Measurements from ENCODE around the gene MVK.
"Not testable (repeated sequence)": the region's sequence is repeated elsewhere in the genome, so short reads cannot be mapped to it uniquely, and the experiment has no call there.

MVK gene

DNA sequence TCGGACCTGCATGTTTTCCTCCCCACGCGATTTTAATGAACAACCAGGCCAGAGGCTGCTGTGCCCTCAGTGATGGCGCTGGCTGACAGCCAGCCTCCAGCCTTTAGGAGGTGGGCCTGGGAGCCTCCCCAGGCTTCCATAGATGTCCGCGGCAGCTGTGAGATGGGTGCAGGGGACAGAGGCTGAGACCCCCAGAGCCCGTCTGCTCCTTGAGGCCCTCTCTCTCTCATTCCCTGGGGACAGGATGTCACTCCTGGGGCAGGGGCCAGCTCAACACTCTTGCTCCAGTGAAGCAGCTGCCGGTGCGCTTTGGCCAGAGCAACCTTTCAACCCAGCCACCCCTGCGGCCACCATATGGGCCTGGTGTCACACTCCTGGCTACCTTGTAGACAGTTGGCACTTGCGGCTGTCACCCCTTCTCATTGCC, 24.8 kb downstream of the MVK start:
- Histone ChIP-seq H3K36me3 (peaks cover 0 to 40% (median 6%) of the 10 kb centered on the region in 3 donors), H3K4me1 (peaks cover 0 to 12% (median 6%) of the 10 kb centered on the region in 4 donors), H3K27ac (no peak overlapping the region), H3K4me3 (no peak overlapping the region), H3K9me3 (no peaks in the 10 kb centered on the region), H3K27me3 (peaks cover 0 to 10% of the 10 kb centered on the region in 2 donors)
- TF ChIP-seq, protein P1, sequence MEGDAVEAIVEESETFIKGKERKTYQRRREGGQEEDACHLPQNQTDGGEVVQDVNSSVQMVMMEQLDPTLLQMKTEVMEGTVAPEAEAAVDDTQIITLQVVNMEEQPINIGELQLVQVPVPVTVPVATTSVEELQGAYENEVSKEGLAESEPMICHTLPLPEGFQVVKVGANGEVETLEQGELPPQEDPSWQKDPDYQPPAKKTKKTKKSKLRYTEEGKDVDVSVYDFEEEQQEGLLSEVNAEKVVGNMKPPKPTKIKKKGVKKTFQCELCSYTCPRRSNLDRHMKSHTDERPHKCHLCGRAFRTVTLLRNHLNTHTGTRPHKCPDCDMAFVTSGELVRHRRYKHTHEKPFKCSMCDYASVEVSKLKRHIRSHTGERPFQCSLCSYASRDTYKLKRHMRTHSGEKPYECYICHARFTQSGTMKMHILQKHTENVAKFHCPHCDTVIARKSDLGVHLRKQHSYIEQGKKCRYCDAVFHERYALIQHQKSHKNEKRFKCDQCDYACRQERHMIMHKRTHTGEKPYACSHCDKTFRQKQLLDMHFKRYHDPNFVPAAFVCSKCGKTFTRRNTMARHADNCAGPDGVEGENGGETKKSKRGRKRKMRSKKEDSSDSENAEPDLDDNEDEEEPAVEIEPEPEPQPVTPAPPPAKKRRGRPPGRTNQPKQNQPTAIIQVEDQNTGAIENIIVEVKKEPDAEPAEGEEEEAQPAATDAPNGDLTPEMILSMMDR (IDR thresholded peaks at IDR 0.05), result no peak
- intact Hi-C loops (cut with DNase I; ENCODE audit: low total_unique reads), result loop anchor here (10.0 kb wide), 1 partner anchor 276 kb away; no protein-coding TSS in a partner anchor
- DNase-seq, result no peak

DNA sequence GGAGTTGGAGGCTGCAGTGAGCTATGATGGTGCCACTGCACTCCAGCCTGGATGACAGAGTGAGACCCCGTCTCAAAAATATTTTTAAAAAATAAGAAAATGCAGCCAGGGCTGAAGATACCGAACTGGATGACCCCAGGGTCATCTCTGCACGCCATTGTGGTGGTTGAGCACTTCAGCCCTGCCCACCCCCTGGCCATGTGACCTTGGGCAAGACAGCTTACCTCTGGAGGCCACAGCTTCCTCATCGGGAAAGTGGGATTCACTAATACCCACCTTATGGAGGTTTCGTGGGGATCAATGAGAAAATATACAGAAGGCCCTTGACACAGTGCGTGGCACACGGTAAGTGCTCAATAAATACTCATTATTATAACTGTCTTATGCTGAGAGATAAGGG, 25.5 kb downstream of the MVK start:
- Histone ChIP-seq H3K4me1 (peaks cover 0 to 12% (median 6%) of the 10 kb centered on the region in 4 donors), H3K36me3 (peaks cover 0 to 34% (median 6%) of the 10 kb centered on the region in 3 donors), H3K27me3 (peaks cover 0 to 16% of the 10 kb centered on the region in 2 donors), H3K9me3 (no peaks in the 10 kb centered on the region), H3K27ac (no peak overlapping the region), H3K4me3 (no peak overlapping the region)
- DNase-seq, result no peak
- TF ChIP-seq, protein P1 (IDR thresholded peaks at IDR 0.05), result no peak
- intact Hi-C loops (cut with DNase I; ENCODE audit: low total_unique reads), result loop anchor here (10.0 kb wide), 1 partner anchor 276 kb away; no protein-coding TSS in a partner anchor

DNA sequence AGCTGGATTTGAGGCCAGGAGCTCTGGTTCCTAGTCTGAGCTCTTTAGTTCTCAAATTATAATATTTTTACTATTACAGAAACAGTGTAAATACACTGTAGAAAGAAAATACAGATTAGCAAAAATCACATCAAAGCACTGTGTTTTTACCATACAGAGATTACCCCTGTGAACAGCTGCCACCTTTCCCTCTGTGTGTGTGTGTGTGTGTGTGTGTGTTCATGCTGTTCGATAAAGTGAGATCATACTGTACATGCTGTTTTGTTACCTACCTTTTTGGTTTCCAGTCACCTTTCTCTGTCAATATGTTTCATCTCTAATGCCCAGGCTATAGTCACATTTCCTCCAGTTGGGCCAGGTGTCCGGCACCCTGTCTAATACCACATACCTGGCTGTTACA, 26.9 kb downstream of the MVK start:
- no peak overlapping the region for H3K27ac ChIP-seq
- intact Hi-C loops (cut with DNase I; ENCODE audit: low total_unique reads), result no loop called here
- peaks cover 0 to 12% (median 6%) of the 10 kb centered on the region in 4 donors for H3K4me1 ChIP-seq
- no peaks in the 10 kb centered on the region for H3K9me3 ChIP-seq
- DNase-seq, result no peak
- H3K4me3 ChIP-seq, result no peak overlapping the region
- peaks cover 0 to 16% of the 10 kb centered on the region in 2 donors for H3K27me3 ChIP-seq
- TF ChIP-seq, protein P1 (IDR thresholded peaks at IDR 0.05), result no peak
- peaks cover 0 to 20% (median 0%) of the 10 kb centered on the region in 3 donors for H3K36me3 ChIP-seq

DNA sequence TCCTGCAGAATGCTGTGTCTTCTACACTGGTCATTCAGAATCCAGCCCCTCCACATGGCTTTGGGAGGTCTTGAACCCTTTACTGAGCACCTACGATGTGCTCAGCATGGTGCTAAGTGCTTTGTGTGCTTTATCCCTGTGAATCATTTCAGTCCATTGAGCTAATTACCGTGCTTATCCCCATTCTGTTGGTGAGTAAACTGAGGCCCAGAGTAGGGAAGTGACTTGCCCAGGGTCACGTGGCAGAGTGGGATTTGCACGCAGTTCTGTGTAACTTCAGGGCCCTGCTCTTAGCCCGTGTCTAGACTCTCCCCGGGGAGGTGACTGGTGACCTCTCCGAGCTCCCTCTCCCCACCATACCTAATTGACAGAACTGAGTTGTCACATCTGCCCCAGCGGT, 27.4 kb downstream of the MVK start:
- peaks cover 0 to 12% (median 6%) of the 10 kb centered on the region in 4 donors for H3K4me1 ChIP-seq
- no peak overlapping the region for H3K27ac ChIP-seq
- intact Hi-C loops (cut with DNase I; ENCODE audit: low total_unique reads), result no loop called here
- H3K9me3 ChIP-seq, result no peaks in the 10 kb centered on the region
- H3K27me3 ChIP-seq, result peaks cover 0 to 16% of the 10 kb centered on the region in 2 donors
- no peak overlapping the region for H3K4me3 ChIP-seq
- no peak for DNase-seq
- peaks cover 0 to 15% (median 0%) of the 10 kb centered on the region in 3 donors for H3K36me3 ChIP-seq
- TF ChIP-seq, protein P1 (IDR thresholded peaks at IDR 0.05), result no peak

DNA sequence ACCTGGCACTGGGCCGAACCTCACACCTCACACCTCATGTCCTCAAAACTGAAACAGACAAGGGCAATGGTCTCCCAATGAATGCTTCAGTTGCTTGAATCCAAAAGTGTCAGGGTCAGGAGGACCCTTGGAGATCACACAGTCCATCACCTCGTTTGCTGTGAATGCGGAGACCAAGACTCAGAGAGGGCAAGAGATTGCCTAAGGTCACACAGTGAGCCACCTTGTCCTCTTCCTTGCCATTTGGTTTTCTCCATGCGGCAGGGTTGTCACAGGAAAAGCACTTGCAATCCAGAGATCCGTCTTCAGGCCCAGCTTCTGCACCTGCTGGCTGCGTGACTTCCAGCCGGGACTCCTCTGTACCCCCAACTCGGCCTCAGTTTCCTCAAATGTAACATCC, 28.0 kb downstream of the MVK start:
- intact Hi-C loops (cut with DNase I; ENCODE audit: low total_unique reads), result no loop called here
- TF ChIP-seq, protein P1 (IDR thresholded peaks at IDR 0.05), result no peak
- no peak overlapping the region for H3K27ac ChIP-seq
- H3K9me3 ChIP-seq, result no peaks in the 10 kb centered on the region
- H3K4me1 ChIP-seq, result peaks cover 0 to 16% (median 8%) of the 10 kb centered on the region in 4 donors
- DNase-seq, result no peak
- H3K36me3 ChIP-seq, result peaks cover 0 to 9% (median 0%) of the 10 kb centered on the region in 3 donors
- no peak overlapping the region for H3K4me3 ChIP-seq
- peaks cover 0 to 21% of the 10 kb centered on the region in 2 donors for H3K27me3 ChIP-seq

DNA sequence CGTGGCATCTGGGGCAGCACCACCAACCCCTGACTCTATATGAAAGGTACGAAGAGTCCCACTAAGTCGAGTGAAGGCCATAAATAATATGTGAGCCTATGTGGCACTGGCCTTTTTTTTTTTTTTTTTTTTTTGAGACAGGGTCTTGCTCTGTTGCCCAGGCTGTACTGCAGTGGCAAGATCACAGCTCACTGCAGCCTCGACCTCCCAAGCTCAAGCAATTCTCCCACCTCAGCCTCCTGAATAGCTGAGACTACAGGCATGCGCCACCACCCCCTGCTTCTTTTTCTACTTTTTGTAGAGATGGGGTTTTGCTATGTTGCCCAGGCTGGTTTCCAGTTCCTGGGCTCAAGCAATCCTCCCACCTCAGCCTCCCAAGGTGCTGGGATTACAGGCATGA, 28.5 kb downstream of the MVK start:
- H3K36me3 ChIP-seq; H3K27ac ChIP-seq; DNase-seq; H3K9me3 ChIP-seq; intact Hi-C loops (cut with DNase I; ENCODE audit: low total_unique reads); H3K4me3 ChIP-seq: not testable (repeated sequence)
- Histone ChIP-seq H3K27me3 (peaks cover 0 to 25% of the 10 kb centered on the region in 2 donors), H3K4me1 (peaks cover 0 to 20% (median 11%) of the 10 kb centered on the region in 4 donors)

All from tibial artery (tissue), 4 donors.